GM18526 (cell line): ENCODE results near the gene ATP13A4.

Experiments used
- POLR2A ChIP-seq: IDR thresholded peaks from 3 replicates; pipeline ENCODE4 v1.6.1; 2011; ENCODE audit not compliant: insufficient read length; ENCODE audit errors: extremely low read depth

ATP13A4 gene

DNA sequence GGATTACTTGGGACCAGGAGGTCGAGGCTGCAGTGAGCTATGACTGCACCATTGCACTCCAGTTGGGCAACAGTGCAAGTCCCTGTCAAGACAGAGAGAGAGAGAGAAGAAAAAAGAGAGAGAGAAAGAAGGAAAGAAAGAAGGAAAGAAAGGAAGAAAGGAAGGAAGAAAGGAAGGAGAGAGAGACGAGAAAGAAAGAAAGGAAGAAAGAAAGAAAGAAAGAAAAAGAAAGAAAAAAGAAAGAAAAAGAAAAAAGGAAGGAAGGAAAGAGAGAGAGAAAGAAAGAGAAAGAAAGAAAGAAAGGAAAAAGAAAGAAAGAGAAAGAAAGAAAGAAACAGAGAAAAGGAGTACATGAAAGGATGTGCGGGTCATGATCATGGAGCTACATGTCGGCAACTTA lies 80.2 kb downstream of the ATP13A4 start:
- no peak for TF ChIP-seq POLR2A

DNA sequence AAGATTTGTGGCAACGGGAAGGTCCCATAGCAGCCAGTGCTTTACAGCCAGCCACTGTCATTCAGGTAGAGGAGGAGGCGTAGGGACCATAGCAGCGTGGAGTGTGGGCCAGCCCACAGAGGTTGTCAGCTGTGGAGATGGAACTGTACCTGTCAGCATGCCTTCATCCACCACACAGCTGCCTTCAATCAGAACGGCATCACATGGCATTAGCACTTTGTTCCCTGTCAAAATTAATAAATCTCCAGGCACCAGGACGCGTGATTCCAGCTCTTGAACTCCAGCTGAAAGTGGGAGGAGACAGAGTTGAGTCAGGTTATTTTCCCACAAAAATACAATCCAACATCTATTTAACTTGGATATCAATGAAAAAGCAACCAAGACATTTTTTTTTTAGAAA lies 84.0 kb downstream of the ATP13A4 start:
- no peak for TF ChIP-seq POLR2A

DNA sequence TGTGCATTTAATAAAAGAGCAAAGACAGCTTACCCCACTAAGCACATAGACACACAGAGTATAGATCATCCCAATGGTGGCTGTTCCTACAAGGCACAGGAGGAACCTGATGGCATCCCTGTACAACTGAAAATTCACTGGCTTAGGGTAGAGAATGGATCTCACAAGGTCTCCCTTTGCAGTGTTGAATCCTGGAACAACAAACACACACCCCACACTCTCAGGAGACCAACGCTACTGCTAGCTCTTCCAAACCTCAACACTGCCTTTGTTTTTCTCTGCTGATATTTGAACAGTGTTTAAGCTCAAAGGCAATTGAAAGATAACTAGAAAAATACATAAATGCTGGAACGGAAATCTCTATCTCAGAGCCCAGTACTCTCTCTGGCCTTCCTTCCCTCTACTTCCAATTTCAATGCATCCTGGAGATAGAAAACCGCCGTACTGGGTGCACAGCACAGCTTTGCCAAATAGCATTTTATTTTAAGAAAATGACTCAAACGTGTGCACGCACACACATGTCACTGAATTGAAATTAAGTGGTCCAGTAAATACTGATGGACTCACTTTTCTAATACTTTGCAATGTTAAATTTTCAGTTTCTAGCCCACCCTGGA lies 88.6 kb downstream of the ATP13A4 start:
- TF ChIP-seq POLR2A: no peak

DNA sequence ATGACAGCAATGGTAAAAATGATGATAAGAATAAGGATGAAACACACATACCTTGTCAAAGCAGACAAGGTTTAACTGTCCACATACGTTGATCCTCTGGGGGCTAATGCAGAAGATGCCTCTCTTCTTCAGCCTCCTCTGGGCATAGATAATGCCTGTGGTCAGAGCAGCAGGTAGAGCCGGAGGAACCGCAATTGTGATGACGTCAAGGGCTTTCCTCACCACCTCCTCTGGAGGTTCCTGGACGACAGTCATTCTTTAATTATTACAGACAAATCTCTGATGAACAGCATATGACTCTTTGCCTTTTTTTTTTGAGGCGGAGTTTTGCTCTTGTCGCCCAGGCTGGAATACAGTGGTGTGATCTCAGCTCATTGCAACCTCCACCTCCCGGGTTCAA lies 89.8 kb downstream of the ATP13A4 start:
- TF ChIP-seq POLR2A: no peak

- no peak for TF ChIP-seq POLR2A
Observed at GRCh38 chr3:193457526-193457925, 97.2 kb downstream of the ATP13A4 start.

- no peak for TF ChIP-seq POLR2A
Observed at GRCh38 chr3:193452338-193452737, 102.4 kb downstream of the ATP13A4 start.

- no peak for TF ChIP-seq POLR2A
Observed at GRCh38 chr3:193451902-193452301, 102.8 kb downstream of the ATP13A4 start.

DNA sequence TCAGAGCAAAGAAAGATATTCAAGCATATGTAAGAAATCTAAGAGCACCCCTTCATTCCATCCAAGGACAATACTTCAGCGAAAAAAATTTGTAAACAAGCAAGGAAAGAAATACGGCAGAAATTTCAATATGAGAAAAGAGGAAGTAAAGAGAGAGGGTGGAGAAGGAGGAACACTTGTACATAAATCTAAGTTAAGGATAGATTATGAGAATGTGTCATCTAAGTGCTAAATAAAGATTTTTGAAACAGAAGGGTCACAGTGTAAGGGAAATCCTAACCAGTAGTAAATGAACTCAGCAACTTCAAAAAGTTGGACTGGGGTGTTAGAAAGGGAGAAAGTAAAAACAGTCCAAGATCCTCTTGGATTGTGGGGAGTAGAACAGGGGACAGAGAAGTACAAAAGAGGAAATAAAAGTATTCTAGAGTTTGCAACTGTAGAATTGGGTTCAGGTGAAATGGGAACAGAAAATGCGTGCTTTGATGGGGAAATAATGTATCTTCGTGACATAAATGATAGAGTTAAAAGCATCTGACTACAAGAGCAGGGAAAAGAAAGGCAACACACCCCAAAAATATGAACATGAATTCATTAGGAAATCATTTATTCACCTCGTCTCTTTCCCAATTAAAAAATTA lies 107.6 kb downstream of the ATP13A4 start:
- TF ChIP-seq POLR2A: no peak

DNA sequence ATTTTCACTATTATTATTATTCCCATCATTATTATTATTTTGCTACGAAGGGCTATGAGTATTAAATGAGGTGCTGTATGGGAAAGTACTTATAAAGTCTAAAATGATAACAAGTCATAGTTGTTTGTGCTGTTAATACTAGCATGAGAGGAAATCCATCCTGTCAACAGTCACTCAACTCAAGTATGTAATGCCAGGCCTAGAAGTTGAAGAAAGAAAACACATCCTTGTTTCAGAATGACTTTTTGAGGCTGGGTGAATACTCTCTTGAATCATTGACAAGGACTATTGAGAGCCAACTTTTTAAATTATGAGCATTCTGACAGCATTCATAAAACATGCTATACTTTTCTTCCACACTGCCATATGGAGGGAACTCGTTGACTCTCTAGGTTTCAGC lies 115.3 kb downstream of the ATP13A4 start:
- no peak for TF ChIP-seq POLR2A

- TF ChIP-seq POLR2A: no peak
Observed at GRCh38 chr3:193418576-193419373, 135.9 kb downstream of the ATP13A4 start.

- TF ChIP-seq POLR2A: no peak
Observed at GRCh38 chr3:193416629-193417028, 138.1 kb downstream of the ATP13A4 start.

GRCh38 chr3:193407688-193408087 lies 147.0 kb downstream of the ATP13A4 start:
- no peak for TF ChIP-seq POLR2A

DNA sequence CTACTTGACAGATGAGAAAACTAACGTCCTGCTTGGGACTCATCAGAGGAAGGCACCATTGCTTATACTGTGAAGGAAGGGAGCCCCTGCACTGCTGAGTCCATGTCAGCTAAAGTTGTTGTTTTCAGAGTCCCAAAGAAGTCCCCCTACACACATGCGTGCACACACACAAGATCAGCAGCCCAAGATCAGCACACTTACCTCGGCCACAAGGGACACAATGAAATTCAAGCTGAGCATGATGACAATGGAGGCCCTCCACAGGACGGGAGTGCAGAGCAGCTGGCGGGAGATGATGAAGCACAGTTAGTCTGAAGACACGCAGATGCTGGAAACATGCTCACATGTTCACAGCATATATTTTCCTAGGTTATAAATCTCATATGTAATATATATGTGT lies 147.6 kb downstream of the ATP13A4 start:
- no peak for TF ChIP-seq POLR2A

DNA sequence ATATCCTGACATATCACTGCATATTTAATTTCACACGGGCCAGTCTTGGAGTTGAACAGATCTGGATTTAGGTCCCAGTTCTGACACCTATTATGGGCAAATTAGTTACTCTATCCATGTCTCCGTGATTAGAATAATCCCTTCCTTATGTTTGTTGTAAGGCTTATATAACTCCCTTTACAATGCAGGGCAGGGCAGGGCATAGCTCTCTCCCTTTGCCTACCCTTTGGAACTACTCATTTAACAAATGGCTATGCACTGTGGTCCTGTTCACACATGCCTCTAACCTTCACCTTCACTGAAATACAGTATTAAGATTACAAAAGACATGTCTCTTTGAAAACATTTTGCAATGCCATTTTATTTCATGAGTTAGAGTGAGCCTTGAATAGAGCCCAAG lies 151.4 kb downstream of the ATP13A4 start:
- TF ChIP-seq POLR2A: no peak

DNA sequence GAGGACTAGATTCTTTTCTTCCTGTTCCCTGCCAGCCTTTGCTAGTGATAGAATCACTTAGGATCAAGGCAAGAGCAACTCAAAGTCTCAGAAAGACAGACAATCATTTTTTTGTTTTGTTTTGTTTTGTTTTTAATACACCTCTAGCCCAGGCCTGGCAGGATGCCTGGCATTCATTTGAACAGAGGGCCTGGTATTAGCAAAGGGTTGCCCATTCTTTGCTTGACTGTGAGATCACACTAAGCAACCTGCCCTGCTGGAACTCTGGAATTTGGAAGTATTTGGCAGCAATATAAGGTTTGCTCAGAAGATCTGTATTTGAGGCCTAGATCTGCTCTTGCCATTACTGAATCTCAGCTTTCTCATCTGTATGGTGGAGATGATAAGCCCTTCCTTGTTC lies 154.4 kb downstream of the ATP13A4 start:
- no peak for TF ChIP-seq POLR2A
